Large intestine (tissue), 12 donors: ENCODE data around the gene MZT2A. TPM values are rescaled to one million over a fixed set of nuclear protein-coding genes. Genes with fewer than 3 reads are reported as not detected.
A peak's percentile ranks its signal among the peaks of the same experiment; 100 is the strongest.
"Not testable (repeated sequence)": the region's sequence is repeated elsewhere in the genome, so short reads cannot be mapped to it uniquely, and the experiment has no call there.

Experiments
- DNase-seq, 2 donors: peaks; one replicate each; pipeline versions ENCODE4 v3.0.0 to v3.0.0-alpha.2; 2013
- H3K27ac ChIP-seq: one replicate; pipeline ENCODE4 v1.5.1; 2013; ENCODE audit warnings: low read length
- H3K27me3 ChIP-seq: 2 replicates; pipeline ENCODE4 v1.6.1; 2013; ENCODE audit warnings: low read length; ENCODE audit not compliant: control insufficient read depth, insufficient read depth
- H3K36me3 ChIP-seq: 2 replicates; pipeline ENCODE4 v1.6.1; 2013; ENCODE audit warnings: low read length; ENCODE audit not compliant: control insufficient read depth, insufficient read depth
- H3K4me1 ChIP-seq: one replicate; pipeline ENCODE4 v1.6.1; 2013; ENCODE audit warnings: low read length; ENCODE audit not compliant: control insufficient read depth, insufficient read depth
- H3K4me3 ChIP-seq: one replicate; pipeline ENCODE4 v1.5.1; 2013; ENCODE audit warnings: low read length
- H3K9me3 ChIP-seq: one replicate; pipeline ENCODE4 v1.6.1; 2013; ENCODE audit warnings: mild to moderate bottlenecking, low read depth, low read length, moderate library complexity; ENCODE audit not compliant: control insufficient read depth
- WGBS: methylation state at CpG from one replicate; pipeline ENCODE4 v1.1.5; 2013; ENCODE audit warnings: low lambda C conversion rate; ENCODE audit not compliant: insufficient coverage; 5-methylcytosine and 5-hydroxymethylcytosine counted together
- long read RNA-seq, 11 donors: transcript quantifications; one replicate each; lab custom pipeline, GENCODE V29; 2026
- polyA plus RNA-seq: library from polyadenylated mRNA; unstranded; fragments of 120-200 nt; gene quantifications from one replicate; pipeline ENCODE4 v1.2.1, GENCODE V29; 2013

The MZT2A gene, protein sequence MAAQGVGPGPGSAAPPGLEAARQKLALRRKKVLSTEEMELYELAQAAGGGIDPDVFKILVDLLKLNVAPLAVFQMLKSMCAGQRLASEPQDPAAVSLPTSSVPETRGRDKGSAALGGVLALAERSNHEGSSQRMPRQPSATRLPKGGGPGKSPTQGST
- polyA plus RNA-seq: 70.5 TPM
- long read RNA-seq, donor 1, transcript MZT2A-201 (3 exons, 624 nt): major isoform, 29 of 29 reads
- long read RNA-seq, donor 1, partial matches to known transcripts: 0 of 29 reads
- long read RNA-seq, donor 1, other reads (novel, unspliced or antisense): 0 of 29 reads
- long read RNA-seq, donor 2, transcript MZT2A-201 (3 exons, 624 nt): major isoform, 70 of 148 reads
- long read RNA-seq, donor 2, partial matches to known transcripts: 75 of 148 reads
- long read RNA-seq, donor 2, other reads (novel, unspliced or antisense): 0 of 148 reads
- long read RNA-seq, donor 3: 0 reads
- long read RNA-seq, donor 4, transcript MZT2A-201 (3 exons, 624 nt): major isoform, 5 of 5 reads
- long read RNA-seq, donor 4, partial matches to known transcripts: 0 of 5 reads
- long read RNA-seq, donor 4, other reads (novel, unspliced or antisense): 0 of 5 reads
- long read RNA-seq, donor 5, transcript MZT2A-201 (3 exons, 624 nt): major isoform, 31 of 42 reads
- long read RNA-seq, donor 5, partial matches to known transcripts: 9 of 42 reads
- long read RNA-seq, donor 5, other reads (novel, unspliced or antisense): 0 of 42 reads
- long read RNA-seq, donor 6, transcript MZT2A-201 (3 exons, 624 nt): major isoform, 59 of 77 reads
- long read RNA-seq, donor 6, partial matches to known transcripts: 14 of 77 reads
- long read RNA-seq, donor 6, other reads (novel, unspliced or antisense): 0 of 77 reads
- long read RNA-seq, donor 7, transcript MZT2A-201 (3 exons, 624 nt): major isoform, 29 of 30 reads
- long read RNA-seq, donor 7, partial matches to known transcripts: 0 of 30 reads
- long read RNA-seq, donor 7, other reads (novel, unspliced or antisense): 0 of 30 reads
- long read RNA-seq, donor 8, transcript MZT2A-201 (3 exons, 624 nt): major isoform, 75 of 99 reads
- long read RNA-seq, donor 8, partial matches to known transcripts: 20 of 99 reads
- long read RNA-seq, donor 8, other reads (novel, unspliced or antisense): 0 of 99 reads
- long read RNA-seq, donor 9, transcript MZT2A-201 (3 exons, 624 nt): major isoform, 57 of 72 reads
- long read RNA-seq, donor 9, partial matches to known transcripts: 11 of 72 reads
- long read RNA-seq, donor 9, other reads (novel, unspliced or antisense): 0 of 72 reads
- long read RNA-seq, donor 10, transcript MZT2A-201 (3 exons, 624 nt): major isoform, 49 of 69 reads
- long read RNA-seq, donor 10, partial matches to known transcripts: 18 of 69 reads
- long read RNA-seq, donor 10, other reads (novel, unspliced or antisense): 0 of 69 reads
- long read RNA-seq, donor 11, transcript MZT2A-201 (3 exons, 624 nt): major isoform, 40 of 67 reads
- long read RNA-seq, donor 11, partial matches to known transcripts: 22 of 67 reads
- long read RNA-seq, donor 11, other reads (novel, unspliced or antisense): 0 of 67 reads

DNA sequence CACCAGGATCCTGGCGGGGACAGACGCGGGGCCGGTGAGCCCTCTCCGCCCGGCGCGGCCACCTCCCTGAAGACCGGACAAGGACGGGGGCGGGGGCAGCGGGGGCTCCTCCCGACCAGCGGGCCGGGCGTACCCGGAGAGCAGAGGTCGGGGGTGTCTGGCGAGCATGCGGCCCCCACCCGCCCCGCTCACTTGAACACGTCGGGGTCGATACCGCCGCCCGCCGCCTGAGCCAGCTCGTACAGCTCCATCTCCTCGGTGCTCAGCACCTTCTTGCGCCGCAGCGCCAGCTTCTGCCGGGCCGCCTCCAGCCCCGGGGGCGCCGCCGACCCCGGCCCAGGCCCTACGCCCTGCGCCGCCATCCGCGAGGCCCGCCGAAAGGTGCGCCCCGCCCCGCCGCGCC lies at the start of gene MZT2A:
Gene MZT2A (minus strand): TSS at position 383 of the 403 bp plus-strand sequence. CDS start 21 bp downstream, at position 362.
- WGBS: no CpG with 5 or more reads among the region's 53 CpGs
- H3K9me3 ChIP-seq, H3K27me3 ChIP-seq, DNase-seq: not testable (repeated sequence)
- H3K4me1 ChIP-seq: peaks cover 12% of the 10 kb centered on the region
- H3K4me3 ChIP-seq: peak within 1 kb of the TSS; percentile 95
- peak within 1 kb of the TSS; percentile 85 for H3K27ac ChIP-seq
- H3K36me3 ChIP-seq: peaks cover 10% of the 10 kb centered on the region

DNA sequence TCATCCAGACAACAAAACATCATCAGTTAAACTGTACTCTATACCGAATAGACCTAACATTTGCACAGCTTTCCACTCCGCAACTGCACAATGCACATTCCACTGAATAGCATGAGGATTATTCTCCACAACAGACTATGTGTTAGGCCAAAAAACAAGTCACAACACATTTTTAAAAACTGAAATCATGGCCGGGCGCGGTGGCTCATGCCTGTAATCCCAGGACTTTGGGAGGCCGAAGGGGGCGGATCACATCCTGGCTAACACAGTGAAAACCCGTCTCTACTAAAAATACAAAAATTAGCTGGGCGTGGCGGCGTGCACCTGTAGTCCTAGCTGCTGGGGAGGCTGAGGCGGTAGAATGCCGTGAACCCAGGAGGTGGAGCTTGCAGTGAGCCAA lies 46.7 kb upstream of the MZT2A start:
- H3K27me3 ChIP-seq, H3K4me3 ChIP-seq, H3K36me3 ChIP-seq, H3K4me1 ChIP-seq, H3K9me3 ChIP-seq, H3K27ac ChIP-seq, DNase-seq: not testable (repeated sequence)
- no CpG with 5 or more reads among the region's 13 CpGs for WGBS

DNA sequence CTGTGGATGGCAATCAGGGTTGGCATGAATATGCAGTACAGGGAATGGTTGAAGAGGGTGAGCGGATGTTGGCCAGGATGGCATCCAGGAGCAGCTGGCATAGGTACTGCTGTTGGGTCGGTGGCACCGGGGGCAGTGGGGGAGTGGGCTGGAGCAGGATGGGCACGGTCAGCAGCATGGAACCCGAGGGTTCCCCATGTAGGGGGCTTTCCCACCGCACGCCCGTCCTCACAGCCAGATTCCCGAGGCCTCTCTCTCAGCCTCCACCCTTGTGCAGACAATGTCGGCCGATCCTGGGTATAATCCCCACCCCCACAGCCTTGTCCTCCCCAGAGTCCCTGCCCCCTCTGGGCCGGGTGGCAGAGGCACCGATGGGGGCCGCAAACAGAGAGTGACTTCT lies 44.6 kb upstream of the MZT2A start:
- not testable (repeated sequence) for H3K36me3 ChIP-seq, H3K27ac ChIP-seq, DNase-seq, H3K4me1 ChIP-seq, H3K4me3 ChIP-seq, H3K27me3 ChIP-seq, H3K9me3 ChIP-seq
- no CpG with 5 or more reads among the region's 14 CpGs for WGBS

DNA sequence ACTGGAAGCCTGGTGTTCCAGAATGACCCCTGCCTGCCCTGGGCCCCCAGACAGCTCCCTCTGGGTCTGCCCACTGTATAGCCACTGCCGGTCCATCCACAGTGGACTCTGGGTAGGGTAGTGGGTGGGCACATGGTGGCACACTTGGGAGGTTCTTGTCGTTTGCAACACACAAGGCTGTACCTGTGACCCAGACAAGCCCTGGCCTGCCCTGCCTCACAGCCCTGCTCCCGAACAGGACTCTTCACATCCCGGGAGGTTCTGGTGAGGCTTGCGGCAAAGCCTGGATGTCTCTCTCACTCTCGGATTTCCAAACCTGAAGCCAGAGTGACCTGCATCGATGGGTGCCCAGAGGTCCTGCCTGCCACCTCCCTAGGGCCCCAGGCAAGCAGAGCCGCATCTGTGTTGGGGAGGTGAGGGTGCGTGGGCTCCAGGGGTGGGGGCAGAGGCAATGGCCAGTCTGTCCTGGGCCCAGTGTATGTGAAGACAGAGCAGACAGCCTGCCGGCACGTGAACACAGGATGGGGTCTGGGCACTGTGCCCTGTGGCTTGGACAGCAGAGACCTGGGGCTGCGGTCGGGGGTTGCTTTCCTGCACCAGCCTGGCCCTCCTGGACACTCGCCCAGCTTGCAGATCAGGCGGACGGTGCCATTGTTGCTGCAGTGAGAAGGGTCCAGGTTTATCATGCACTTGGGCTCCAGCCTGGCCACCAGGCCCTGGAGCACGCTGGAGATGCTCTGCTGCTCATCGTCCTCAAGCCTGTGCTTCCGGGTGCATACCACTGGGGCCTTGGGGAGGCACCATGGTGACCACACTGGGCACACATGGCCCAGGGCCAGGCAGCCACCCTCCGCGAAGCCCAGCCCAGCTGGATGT lies 44.0 kb upstream of the MZT2A start:
- not testable (repeated sequence) for H3K27ac ChIP-seq, H3K9me3 ChIP-seq, H3K4me3 ChIP-seq, DNase-seq, H3K27me3 ChIP-seq, H3K4me1 ChIP-seq, H3K36me3 ChIP-seq
- no CpG with 5 or more reads among the region's 21 CpGs for WGBS

DNA sequence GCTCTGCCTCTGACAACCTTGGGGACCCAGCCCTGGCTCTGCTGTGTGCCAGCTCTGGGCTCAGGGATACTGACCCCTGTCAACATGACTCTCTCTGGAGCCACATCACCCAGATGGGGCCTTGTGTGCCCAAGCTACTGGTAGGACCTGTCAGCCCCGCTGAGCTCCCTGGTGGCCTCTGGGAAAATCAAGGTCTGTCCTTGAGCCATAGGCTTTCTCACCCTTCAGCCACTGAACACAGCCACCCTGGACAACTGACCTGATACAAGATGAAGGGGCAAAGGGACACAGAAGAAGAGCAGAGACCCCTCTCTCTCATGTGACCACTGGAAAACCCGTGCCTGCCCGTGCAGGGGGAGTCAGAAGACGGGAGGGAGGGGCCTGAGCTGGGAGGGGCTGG lies 43.3 kb upstream of the MZT2A start:
- H3K27me3 ChIP-seq: no peaks in the 10 kb centered on the region
- no peak for DNase-seq
- H3K36me3 ChIP-seq: no peaks in the 10 kb centered on the region
- no CpG with 5 or more reads among the region's 4 CpGs for WGBS
- H3K4me3 ChIP-seq: no peak overlapping the region
- no peak overlapping the region for H3K27ac ChIP-seq
- H3K4me1 ChIP-seq: no peaks in the 10 kb centered on the region
- no peaks in the 10 kb centered on the region for H3K9me3 ChIP-seq

DNA sequence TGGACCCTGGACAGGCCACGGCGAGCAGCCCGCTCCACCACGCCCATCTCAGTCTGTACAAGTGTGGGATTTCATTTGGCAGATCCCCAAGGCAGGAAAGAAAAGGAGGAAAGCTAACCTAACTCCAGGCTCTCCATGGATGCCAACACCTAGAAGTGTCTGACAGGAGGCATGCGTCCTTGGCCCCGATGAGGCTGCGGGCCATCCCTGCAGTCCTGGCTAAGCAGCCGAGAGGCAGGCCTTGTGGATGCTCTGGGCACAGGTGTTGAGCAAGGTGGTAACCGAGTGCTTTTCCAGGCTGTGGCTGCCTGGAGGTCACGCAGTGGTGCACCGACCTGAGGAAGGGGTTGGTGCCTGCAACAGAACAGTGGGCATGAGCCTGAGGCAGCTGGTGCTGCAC lies 42.8 kb upstream of the MZT2A start:
- not testable (repeated sequence) for H3K27me3 ChIP-seq, H3K27ac ChIP-seq, DNase-seq, H3K4me1 ChIP-seq, H3K36me3 ChIP-seq, H3K4me3 ChIP-seq, H3K9me3 ChIP-seq
- no CpG with 5 or more reads among the region's 11 CpGs for WGBS

DNA sequence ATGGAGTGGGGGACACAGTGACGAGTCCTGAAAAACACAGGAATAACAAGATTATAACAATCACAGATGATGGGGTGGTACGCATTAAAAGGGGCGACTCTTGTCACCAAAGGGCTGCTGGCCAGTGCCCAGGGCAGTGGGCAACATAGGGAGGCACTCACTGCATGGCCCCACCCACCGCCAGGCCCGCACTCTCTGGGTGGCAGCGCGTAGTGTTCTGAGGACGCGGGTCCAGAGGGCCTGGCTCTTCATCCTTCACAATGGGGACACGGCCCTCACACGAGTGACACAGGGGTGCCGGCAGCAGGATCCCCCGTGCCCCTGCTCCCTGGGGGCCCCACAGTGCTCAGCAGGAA lies 42.1 kb upstream of the MZT2A start:
- not testable (repeated sequence) for H3K9me3 ChIP-seq, H3K4me3 ChIP-seq, H3K36me3 ChIP-seq, H3K4me1 ChIP-seq, H3K27ac ChIP-seq, DNase-seq, H3K27me3 ChIP-seq
- no CpG with 5 or more reads among the region's 13 CpGs for WGBS

DNA sequence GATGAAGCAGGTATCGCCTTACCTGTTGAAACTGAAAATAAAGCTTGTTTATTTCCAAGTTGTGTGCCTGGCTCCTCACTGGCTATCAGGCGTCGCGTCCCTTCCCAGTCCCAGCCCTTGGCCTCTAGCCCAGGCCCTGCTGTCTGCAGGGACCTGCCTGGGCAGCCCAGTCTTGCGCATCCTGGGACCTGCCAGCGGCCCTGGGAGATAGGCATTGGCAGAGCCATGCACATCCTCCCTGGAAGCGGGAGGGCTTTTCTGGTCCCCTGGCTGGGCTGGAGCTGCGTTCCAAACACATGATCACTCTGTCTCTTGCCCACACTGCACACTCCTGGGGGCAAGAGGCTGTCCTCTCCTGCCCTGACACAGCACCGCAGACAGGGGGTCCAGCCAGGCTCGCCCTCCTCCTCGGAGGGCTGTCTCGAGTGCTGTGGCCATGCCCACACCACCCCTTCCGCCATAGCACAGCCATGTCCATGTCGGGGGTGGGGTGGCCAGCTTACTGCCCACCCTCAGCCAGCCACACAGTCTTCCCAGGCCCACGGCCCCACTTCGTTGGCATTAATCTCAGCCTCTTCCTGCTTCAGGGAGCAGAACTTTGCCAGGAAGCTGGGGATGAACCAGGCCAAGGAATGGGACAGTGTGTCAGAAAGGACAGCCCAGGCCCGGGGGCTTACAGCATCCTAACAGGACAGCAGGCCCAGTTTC lies 41.6 kb upstream of the MZT2A start:
- not testable (repeated sequence) for H3K27me3 ChIP-seq, H3K27ac ChIP-seq, H3K9me3 ChIP-seq, H3K4me1 ChIP-seq, H3K36me3 ChIP-seq, DNase-seq, H3K4me3 ChIP-seq
- no CpG with 5 or more reads among the region's 17 CpGs for WGBS
